ENCODE measurements around the gene GIT1.
"Not testable (repeated sequence)": the region's sequence is repeated elsewhere in the genome, so short reads cannot be mapped to it uniquely, and the experiment has no call there.

Gene GIT1

GRCh38 chr17:29568331-29569244 lies 20.9 kb downstream of the GIT1 start, which contains the start of gene TP53I13:
TP53I13 (plus strand) TSS chr17:29568701; CDS start chr17:29568759, 58 bp downstream.
- H3K27me3 ChIP-seq (ENCODE audit: insufficient read depth, low read length) = no peaks in the 10 kb centered on the region
- H2AFZ ChIP-seq (ENCODE audit: low read depth, low read length) = peak within 1 kb of the TSS; percentile 83
- H3K4me1 ChIP-seq (ENCODE audit: insufficient read depth, low read length) = peaks cover 8% of the 10 kb centered on the region
- no peaks in the 10 kb centered on the region for H3K9me3 ChIP-seq (ENCODE audit: low read length)
- peak within 1 kb of the TSS; percentile 84 for H3K4me3 ChIP-seq (ENCODE audit: low read length)
- peaks cover 24% of the 10 kb centered on the region for H3K36me3 ChIP-seq (ENCODE audit: insufficient read depth, low read length)

GRCh38 chr17:29567554-29568330 lies 21.7 kb downstream of the GIT1 start:
- no peaks in the 10 kb centered on the region for H3K27me3 ChIP-seq (ENCODE audit: insufficient read depth, low read length)
- H2AFZ ChIP-seq (ENCODE audit: low read depth, low read length) = peak overlapping the region; percentile 83
- peaks cover 8% of the 10 kb centered on the region for H3K4me1 ChIP-seq (ENCODE audit: insufficient read depth, low read length)
- H3K9me3 ChIP-seq (ENCODE audit: low read length) = no peaks in the 10 kb centered on the region
- peak overlapping the region; percentile 84 for H3K4me3 ChIP-seq (ENCODE audit: low read length)
- H3K36me3 ChIP-seq (ENCODE audit: insufficient read depth, low read length) = peaks cover 19% of the 10 kb centered on the region

- Histone ChIP-seq H3K4me3 (ENCODE audit: low read length) (peak overlapping the region; percentile 84), H3K4me1 (ENCODE audit: insufficient read depth, low read length) (peaks cover 8% of the 10 kb centered on the region)
Observed at GRCh38 chr17:29567304-29567553, 22.2 kb downstream of the GIT1 start.

GRCh38 chr17:29566473-29567303 lies 22.8 kb downstream of the GIT1 start, which contains the start of gene ABHD15:
ABHD15 (minus strand) TSS chr17:29567037; CDS start chr17:29566966, 71 bp downstream.
- Histone ChIP-seq H3K36me3 (ENCODE audit: insufficient read depth, low read length) (peaks cover 16% of the 10 kb centered on the region), H3K4me3 (ENCODE audit: low read length) (peak within 1 kb of the TSS; percentile 84), H3K4me1 (ENCODE audit: insufficient read depth, low read length) (peaks cover 8% of the 10 kb centered on the region), H3K9me3 (ENCODE audit: low read length) (no peaks in the 10 kb centered on the region), H2AFZ (ENCODE audit: low read depth, low read length) (peak within 1 kb of the TSS; percentile 83), H3K27me3 (ENCODE audit: insufficient read depth, low read length) (no peaks in the 10 kb centered on the region)

More at GRCh38 chr17:29567304-29567553, 22.2 kb downstream of the GIT1 start:
- Histone ChIP-seq H3K27me3 (ENCODE audit: insufficient read depth, low read length) (no peaks in the 10 kb centered on the region), H2AFZ (ENCODE audit: low read depth, low read length) (peak overlapping the region; percentile 83), H3K36me3 (ENCODE audit: insufficient read depth, low read length) (peaks cover 16% of the 10 kb centered on the region), H3K9me3 (ENCODE audit: low read length) (no peaks in the 10 kb centered on the region)

GRCh38 chr17:29565643-29566472 lies 23.6 kb downstream of the GIT1 start:
- Histone ChIP-seq H2AFZ (ENCODE audit: low read depth, low read length) (peak overlapping the region; percentile 83), H3K36me3 (ENCODE audit: insufficient read depth, low read length) (peaks cover 8% of the 10 kb centered on the region), H3K4me1 (ENCODE audit: insufficient read depth, low read length) (peaks cover 8% of the 10 kb centered on the region), H3K27me3 (ENCODE audit: insufficient read depth, low read length) (no peaks in the 10 kb centered on the region), H3K4me3 (ENCODE audit: low read length) (peak overlapping the region; percentile 84), H3K9me3 (ENCODE audit: low read length) (no peaks in the 10 kb centered on the region)

- no peak overlapping the region for H2AFZ ChIP-seq (ENCODE audit: low read depth, low read length)
- H3K36me3 ChIP-seq (ENCODE audit: insufficient read depth, low read length) = peaks cover 8% of the 10 kb centered on the region
- no peak overlapping the region for H3K4me3 ChIP-seq (ENCODE audit: low read length)
- H3K9me3 ChIP-seq (ENCODE audit: low read length) = no peaks in the 10 kb centered on the region
- H3K4me1 ChIP-seq (ENCODE audit: insufficient read depth, low read length) = no peaks in the 10 kb centered on the region
- no peaks in the 10 kb centered on the region for H3K27me3 ChIP-seq (ENCODE audit: insufficient read depth, low read length)
Observed at GRCh38 chr17:29563816-29564215, 25.6 kb downstream of the GIT1 start.

GRCh38 chr17:29562615-29563014 lies 26.8 kb downstream of the GIT1 start:
- Histone ChIP-seq H3K27me3 (ENCODE audit: insufficient read depth, low read length) (no peaks in the 10 kb centered on the region), H3K4me3 (ENCODE audit: low read length) (no peak overlapping the region), H3K36me3 (ENCODE audit: insufficient read depth, low read length) (peaks cover 8% of the 10 kb centered on the region), H3K4me1 (ENCODE audit: insufficient read depth, low read length) (no peaks in the 10 kb centered on the region), H2AFZ (ENCODE audit: low read depth, low read length) (no peak overlapping the region), H3K9me3 (ENCODE audit: low read length) (no peaks in the 10 kb centered on the region)

GRCh38 chr17:29561554-29562517 lies 27.6 kb downstream of the GIT1 start:
- Histone ChIP-seq H3K27me3 (ENCODE audit: insufficient read depth, low read length) (no peaks in the 10 kb centered on the region), H3K36me3 (ENCODE audit: insufficient read depth, low read length) (peaks cover 8% of the 10 kb centered on the region), H3K4me1 (ENCODE audit: insufficient read depth, low read length) (no peaks in the 10 kb centered on the region), H3K4me3 (ENCODE audit: low read length) (no peak overlapping the region), H2AFZ (ENCODE audit: low read depth, low read length) (no peak overlapping the region), H3K9me3 (ENCODE audit: low read length) (no peaks in the 10 kb centered on the region)

- H3K27me3 ChIP-seq (ENCODE audit: insufficient read depth, low read length) = no peaks in the 10 kb centered on the region
- H3K36me3 ChIP-seq (ENCODE audit: insufficient read depth, low read length) = peaks cover 8% of the 10 kb centered on the region
- H3K4me1 ChIP-seq (ENCODE audit: insufficient read depth, low read length) = no peaks in the 10 kb centered on the region
- no peak overlapping the region for H2AFZ ChIP-seq (ENCODE audit: low read depth, low read length)
- H3K9me3 ChIP-seq (ENCODE audit: low read length) = no peaks in the 10 kb centered on the region
- H3K4me3 ChIP-seq (ENCODE audit: low read length) = no peak overlapping the region
Observed at GRCh38 chr17:29560316-29560715, 29.1 kb downstream of the GIT1 start.

- Histone ChIP-seq H3K4me1 (ENCODE audit: insufficient read depth, low read length) (no peaks in the 10 kb centered on the region), H2AFZ (ENCODE audit: low read depth, low read length) (no peak overlapping the region), H3K4me3 (ENCODE audit: low read length) (no peak overlapping the region), H3K36me3 (ENCODE audit: insufficient read depth, low read length) (peaks cover 8% of the 10 kb centered on the region), H3K27me3 (ENCODE audit: insufficient read depth, low read length) (no peaks in the 10 kb centered on the region), H3K9me3 (ENCODE audit: low read length) (no peaks in the 10 kb centered on the region)
Observed at GRCh38 chr17:29559640-29560039, 29.8 kb downstream of the GIT1 start.

- not testable (repeated sequence) for H3K4me3 ChIP-seq (ENCODE audit: low read length); H2AFZ ChIP-seq (ENCODE audit: low read depth, low read length); H3K9me3 ChIP-seq (ENCODE audit: low read length); H3K36me3 ChIP-seq (ENCODE audit: insufficient read depth, low read length); H3K4me1 ChIP-seq (ENCODE audit: insufficient read depth, low read length); H3K27me3 ChIP-seq (ENCODE audit: insufficient read depth, low read length)
Observed at GRCh38 chr17:29558139-29558538, 31.3 kb downstream of the GIT1 start.

Measured in neuron (in vitro differentiated cells).